Activated T-helper 1 cell treated with anti-CD3 and anti-CD28 coated beads, Interleukin-12 subunit alpha, Interleukin-12 subunit beta, Interleukin-2, Interleukin-4 antibody, amounts not matched to agents 30 ng/mL and 10 ng/mL and 1 ng/mL, durations not matched to agents 14 hours and 24 hours and 36 hours (primary cell): ENCODE measurements around the gene ULK4. TPM values are rescaled to one million over a fixed set of nuclear protein-coding genes. Genes with fewer than 3 reads are reported as not detected.
A peak's percentile ranks its signal among the peaks of the same experiment; 100 is the strongest.

Source experiments
- DNase-seq: peaks from one replicate; pipeline ENCODE4 v3.0.0; 2021; ENCODE audit warnings: low spot score
- H3K27ac Mint-ChIP-seq: one replicate; pipeline ENCODE4 v1.8.0; 2021; ENCODE audit warnings: mild to moderate bottlenecking, mixed read lengths
- H3K27me3 Mint-ChIP-seq: one replicate; pipeline ENCODE4 v1.8.0; 2022; ENCODE audit warnings: mild to moderate bottlenecking, moderate library complexity, mixed read lengths; ENCODE audit not compliant: insufficient read depth
- H3K36me3 Mint-ChIP-seq: one replicate; pipeline ENCODE4 v1.8.0; 2021; ENCODE audit warnings: low read depth, mixed read lengths
- H3K4me1 Mint-ChIP-seq: one replicate; pipeline ENCODE4 v1.8.0; 2021; ENCODE audit warnings: low read depth, mixed read lengths
- H3K4me3 Mint-ChIP-seq: one replicate; pipeline ENCODE4 v1.8.0; 2021; ENCODE audit warnings: mild to moderate bottlenecking, moderate library complexity, mixed read lengths
- H3K9me3 Mint-ChIP-seq: one replicate; pipeline ENCODE4 v1.8.0; 2021; ENCODE audit warnings: mixed read lengths
- intact Hi-C: fragments of 100-400 bp; cut with micrococcal nuclease; formaldehyde crosslinking; loops from one replicate; pipeline ENCODE4 v1.15.1; 2024
- total RNA-seq: library from RNA; stranded (reverse); gene quantifications from 2 replicates; pipeline ENCODE4 v1.2.3, GENCODE V29; 2022

ULK4 gene
- total RNA-seq, 1 donor from 2014 or later: 7.3 TPM

DNA sequence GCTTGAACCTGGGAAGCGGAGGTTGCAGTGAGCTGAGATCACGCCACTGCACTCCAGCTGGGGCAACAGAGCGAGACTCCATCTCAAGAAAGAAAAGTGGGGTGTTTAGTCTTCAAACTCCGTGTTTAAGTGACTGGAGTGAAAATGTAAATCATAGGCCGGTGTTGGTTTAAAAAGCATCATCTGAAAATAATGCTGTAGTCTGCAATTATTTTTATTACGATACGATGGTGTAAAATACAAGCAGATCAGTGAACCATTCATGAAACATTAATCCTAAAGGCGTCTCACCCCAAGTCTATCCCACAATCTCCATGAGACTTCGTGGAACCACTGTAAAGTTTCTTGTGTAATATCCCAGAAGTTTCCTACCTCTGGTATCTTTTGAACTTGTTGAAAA is 756.3 kb downstream of the ULK4 start:
- DNase-seq: no peak
- H3K9me3 Mint-ChIP-seq: no peaks in the 10 kb centered on the region
- H3K27ac Mint-ChIP-seq: no peak overlapping the region
- H3K4me3 Mint-ChIP-seq: no peak overlapping the region
- H3K36me3 Mint-ChIP-seq: peaks cover 23% of the 10 kb centered on the region
- H3K4me1 Mint-ChIP-seq: peaks cover 85% of the 10 kb centered on the region
- intact Hi-C loops: no loop called here
- H3K27me3 Mint-ChIP-seq: no peaks in the 10 kb centered on the region

- intact Hi-C loops: loop anchor here (5.0 kb wide), 3 partner anchors 33 to 758 kb away; partner anchors contain the start of gene ULK4
- Mint-ChIP-seq H3K27ac (no peak overlapping the region), H3K9me3 (no peaks in the 10 kb centered on the region), H3K36me3 (peaks cover 22% of the 10 kb centered on the region), H3K27me3 (no peaks in the 10 kb centered on the region), H3K4me3 (no peak overlapping the region), H3K4me1 (peaks cover 83% of the 10 kb centered on the region)
- DNase-seq: no peak
Observed at GRCh38 chr3:41204369-41204768, 757.5 kb downstream of the ULK4 start.

DNA sequence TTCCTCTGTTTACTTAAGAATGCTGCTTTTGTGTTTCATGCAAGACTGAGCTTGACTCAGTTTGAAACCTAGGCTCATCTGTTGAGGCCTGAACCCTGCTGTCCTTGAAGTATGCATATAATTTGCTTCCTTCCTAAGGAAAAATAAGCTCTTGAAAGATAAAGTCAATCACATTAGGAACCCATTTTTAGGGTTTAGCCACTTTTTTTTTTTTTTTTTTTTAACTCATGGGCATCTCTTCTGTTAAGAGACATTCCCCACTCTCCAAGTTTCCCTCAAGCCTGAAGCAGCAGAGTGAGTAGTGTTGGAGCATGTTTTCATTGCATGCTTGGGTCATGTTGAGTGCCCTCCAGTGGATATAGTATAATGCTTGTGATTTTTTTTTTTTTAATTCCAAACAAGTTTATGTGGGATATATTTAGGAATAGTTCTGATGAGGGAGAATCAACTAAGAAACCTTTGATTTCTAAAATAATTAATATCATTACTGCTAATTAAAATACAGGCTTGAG is 759.0 kb downstream of the ULK4 start:
- Mint-ChIP-seq H3K36me3 (peaks cover 13% of the 10 kb centered on the region), H3K4me1 (peaks cover 68% of the 10 kb centered on the region), H3K9me3 (no peaks in the 10 kb centered on the region), H3K27ac (peak overlapping the region; percentile 68), H3K4me3 (peak overlapping the region; percentile 81), H3K27me3 (no peaks in the 10 kb centered on the region)
- DNase-seq: no peak
- intact Hi-C loops: loop anchor here (5.0 kb wide), 3 partner anchors 34 to 759 kb away; partner anchors contain the start of gene ULK4

DNA sequence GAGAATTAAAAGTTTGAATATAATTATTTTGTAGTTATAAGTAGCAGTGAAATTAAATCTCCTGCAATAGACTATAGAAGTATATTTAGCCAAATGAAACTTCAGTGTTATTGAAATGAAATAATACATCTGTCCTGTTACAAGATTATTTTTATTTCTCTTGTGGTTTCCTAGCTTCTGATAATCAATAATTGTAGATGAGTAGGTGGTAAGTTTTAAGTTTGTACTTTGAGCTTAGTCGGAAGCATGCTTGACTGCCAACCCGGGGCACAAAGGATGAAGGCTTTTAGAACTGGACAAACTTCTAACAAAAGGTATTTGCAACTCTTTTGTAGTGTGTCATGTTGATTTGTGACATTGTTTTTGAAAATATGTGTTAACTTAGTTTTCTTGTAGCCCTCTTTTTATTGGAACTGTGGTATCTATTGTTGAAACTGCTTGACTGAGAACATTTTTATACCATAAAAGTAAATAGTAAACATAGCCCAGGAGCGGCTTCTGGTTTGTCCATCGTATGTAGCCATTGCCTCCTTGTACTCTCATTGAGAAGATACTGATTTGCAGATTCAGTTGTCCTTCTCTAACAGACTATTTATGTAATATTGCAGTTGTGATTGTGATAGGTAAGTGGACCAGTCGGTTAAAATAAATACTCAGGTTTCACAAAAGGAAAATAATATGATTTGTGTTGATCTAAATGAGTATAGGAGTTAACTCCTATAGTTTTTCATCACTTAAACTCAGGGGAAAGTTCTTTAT is 759.6 kb downstream of the ULK4 start:
- no peak for DNase-seq
- Mint-ChIP-seq H3K9me3 (no peaks in the 10 kb centered on the region), H3K4me3 (peak overlapping the region; percentile 81), H3K36me3 (peaks cover 13% of the 10 kb centered on the region), H3K4me1 (peaks cover 62% of the 10 kb centered on the region), H3K27me3 (no peaks in the 10 kb centered on the region), H3K27ac (peak overlapping the region; percentile 68)
- intact Hi-C loops: loop anchor here (5.0 kb wide), 3 partner anchors 35 to 760 kb away; partner anchors contain the start of gene ULK4

DNA sequence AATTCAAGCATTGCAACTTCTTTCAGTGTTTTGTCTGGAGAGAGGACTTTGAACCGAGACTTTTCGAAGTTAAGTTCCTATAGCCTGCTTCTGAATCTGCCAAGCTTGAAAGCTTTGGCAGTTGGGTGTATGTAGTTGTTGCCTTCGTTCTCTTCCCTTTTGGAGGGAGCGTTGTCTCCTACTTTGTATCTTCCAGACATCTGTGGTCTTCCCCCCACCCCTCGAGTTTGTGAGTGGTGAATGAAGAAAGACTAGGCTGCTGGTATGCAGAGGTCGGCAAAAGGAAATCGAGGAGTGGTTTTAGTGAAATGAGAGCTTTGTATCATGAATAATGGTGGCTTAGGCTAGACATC is 761.3 kb downstream of the ULK4 start:
- Mint-ChIP-seq H3K27ac (peak overlapping the region; percentile 80), H3K9me3 (no peaks in the 10 kb centered on the region), H3K4me3 (peak overlapping the region; percentile 97), H3K36me3 (peaks cover 13% of the 10 kb centered on the region), H3K4me1 (peaks cover 47% of the 10 kb centered on the region), H3K27me3 (peaks cover 12% of the 10 kb centered on the region)
- intact Hi-C loops: loop anchor here (1.0 to 5.0 kb wide), 6 partner anchors 16 to 762 kb away; partner anchors contain the start of genes RPL14, ULK4 and ZNF621
- DNase-seq: no peak

GRCh38 chr3:41199866-41200668 is 761.8 kb downstream of the ULK4 start:
- H3K4me1 Mint-ChIP-seq: peaks cover 43% of the 10 kb centered on the region
- peak overlapping the region; percentile 97 for H3K4me3 Mint-ChIP-seq

DNA sequence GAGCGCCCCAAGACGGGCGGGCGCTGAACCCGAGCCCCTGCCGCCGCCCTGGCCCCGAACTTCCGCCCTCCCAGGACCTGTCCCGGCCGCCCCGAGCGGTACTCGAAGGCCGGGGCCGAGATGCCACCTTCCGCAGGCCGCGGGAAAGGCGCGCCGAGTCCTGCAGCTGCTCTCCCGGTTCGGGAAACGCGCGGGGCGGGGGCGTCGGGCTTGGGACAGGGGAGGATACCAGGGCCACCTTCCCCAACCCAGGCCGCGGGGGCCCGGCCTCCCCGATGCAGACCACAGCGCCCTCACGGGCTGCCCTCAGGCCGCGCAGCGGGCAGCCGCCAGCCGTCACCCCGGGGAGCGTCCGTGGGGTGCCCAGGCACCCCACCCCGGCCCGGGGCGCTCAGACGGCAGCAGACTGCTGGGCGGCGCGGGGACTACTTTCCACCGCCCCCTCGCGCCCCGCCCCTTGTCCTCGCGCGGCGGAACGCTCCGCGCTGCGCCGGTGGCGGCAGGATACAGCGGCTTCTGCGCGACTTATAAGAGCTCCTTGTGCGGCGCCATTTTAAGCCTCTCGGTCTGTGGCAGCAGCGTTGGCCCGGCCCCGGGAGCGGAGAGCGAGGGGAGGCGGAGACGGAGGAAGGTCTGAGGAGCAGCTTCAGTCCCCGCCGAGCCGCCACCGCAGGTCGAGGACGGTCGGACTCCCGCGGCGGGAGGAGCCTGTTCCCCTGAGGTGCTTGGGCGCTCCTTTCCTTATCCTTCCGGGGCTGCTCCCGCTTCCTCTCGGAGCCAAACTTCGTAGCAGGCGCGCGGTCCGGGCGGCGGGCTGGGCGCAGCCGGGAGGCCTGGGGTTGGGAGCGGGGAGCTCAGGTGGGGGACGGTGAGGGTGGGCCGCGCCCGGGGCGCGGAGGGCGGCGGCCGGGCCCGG is 762.7 kb downstream of the ULK4 start, which contains the start of gene CTNNB1:
CTNNB1 (plus strand) TSS at position 556 of the 916 bp plus-strand sequence. CDS start 24,564 bp downstream, outside the sequence.
- peak; percentile 87 for DNase-seq
- Mint-ChIP-seq H3K36me3 (peaks cover 13% of the 10 kb centered on the region), H3K27ac (peak within 1 kb of the TSS; percentile 98), H3K4me3 (peak within 1 kb of the TSS; percentile 97), H3K4me1 (peaks cover 36% of the 10 kb centered on the region), H3K27me3 (peaks cover 22% of the 10 kb centered on the region), H3K9me3 (no peaks in the 10 kb centered on the region)
- intact Hi-C loops: loop anchor here (1.0 to 5.0 kb wide), 7 partner anchors 11 to 890 kb away; partner anchors contain the start of gene EIF1B

More at GRCh38 chr3:41199866-41200668, 761.8 kb downstream of the ULK4 start:
- H3K9me3 Mint-ChIP-seq: no peaks in the 10 kb centered on the region
- H3K27me3 Mint-ChIP-seq: peaks cover 16% of the 10 kb centered on the region
- peak overlapping the region; percentile 80 for H3K27ac Mint-ChIP-seq
- DNase-seq: no peak
- peaks cover 13% of the 10 kb centered on the region for H3K36me3 Mint-ChIP-seq
- intact Hi-C loops: loop anchor here (1.0 to 5.0 kb wide), 13 partner anchors 12 to 891 kb away; partner anchors contain the start of genes EIF1B, RPL14, ULK4 and ZNF621

DNA sequence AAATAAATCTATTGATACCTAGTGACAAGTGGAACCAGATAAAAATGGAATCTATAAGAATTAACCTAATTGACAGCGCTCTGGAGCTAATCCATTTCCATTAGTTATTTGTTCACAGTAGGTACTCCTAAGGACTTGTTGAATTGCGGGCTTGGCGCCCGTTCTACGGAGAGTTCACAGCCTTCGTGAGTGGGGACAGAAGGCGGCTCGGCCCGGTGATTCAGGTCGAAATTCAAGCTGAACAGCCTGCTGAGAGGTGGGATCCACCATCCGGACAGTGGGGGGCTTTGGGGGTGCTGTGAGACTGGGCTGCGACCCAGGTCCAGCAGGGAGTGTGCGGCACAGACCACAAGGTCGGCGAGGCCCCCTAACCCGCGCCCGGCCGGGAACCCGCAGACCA is 763.4 kb downstream of the ULK4 start:
- H3K9me3 Mint-ChIP-seq: no peaks in the 10 kb centered on the region
- peak overlapping the region; percentile 84 for H3K4me3 Mint-ChIP-seq
- H3K27me3 Mint-ChIP-seq: peaks cover 23% of the 10 kb centered on the region
- DNase-seq: no peak
- intact Hi-C loops: loop anchor here (5.0 kb wide), 1 partner anchor 684 kb away; no protein-coding TSS in a partner anchor
- peak overlapping the region; percentile 73 for H3K27ac Mint-ChIP-seq
- peaks cover 13% of the 10 kb centered on the region for H3K36me3 Mint-ChIP-seq
- peaks cover 29% of the 10 kb centered on the region for H3K4me1 Mint-ChIP-seq

DNA sequence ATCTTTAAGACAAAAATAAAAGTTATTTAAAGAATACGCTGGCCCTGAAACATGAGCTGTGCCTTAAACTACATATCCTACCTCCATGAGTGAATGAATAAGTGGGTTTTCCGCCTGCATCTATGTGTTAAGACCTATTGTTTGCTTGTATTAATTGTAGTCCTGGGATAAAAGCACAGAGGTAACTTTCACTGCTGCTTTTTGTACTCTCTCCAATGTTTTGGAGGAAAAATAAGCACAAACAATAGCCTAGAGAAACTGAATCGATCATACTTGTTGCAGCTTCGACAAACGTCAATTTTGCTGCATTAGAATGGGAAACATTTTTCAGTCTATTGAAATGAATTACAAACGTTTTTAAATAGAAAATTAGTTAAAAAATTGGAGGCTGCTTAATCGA is 763.9 kb downstream of the ULK4 start:
- intact Hi-C loops: loop anchor here (5.0 kb wide), 1 partner anchor 684 kb away; no protein-coding TSS in a partner anchor
- H3K36me3 Mint-ChIP-seq: peaks cover 12% of the 10 kb centered on the region

More for the DNA sequence above, 763.9 kb downstream of the ULK4 start:
- Mint-ChIP-seq H3K4me1 (peaks cover 26% of the 10 kb centered on the region), H3K27me3 (peaks cover 24% of the 10 kb centered on the region), H3K9me3 (no peaks in the 10 kb centered on the region), H3K27ac (no peak overlapping the region), H3K4me3 (peak overlapping the region; percentile 84)
- DNase-seq: no peak
